HG02852 (cell line): ENCODE data around the gene CNR2.
"Not testable (repeated sequence)": the region's sequence is repeated elsewhere in the genome, so short reads cannot be mapped to it uniquely, and the experiment has no call there.

Experiments used
- ATAC-seq: cut with Tn5 transposase; IDR thresholded peaks from one replicate; pipeline ENCODE4 v1.9.1; 2021; ENCODE audit warnings: mild to moderate bottlenecking, moderate library complexity; ENCODE audit not compliant: unreplicated experiment

CNR2 gene

GRCh38 chr1:23885222-23885621 lies 27.9 kb downstream of the CNR2 start:
- ATAC-seq: no peak

- no peak for ATAC-seq
Measured at GRCh38 chr1:23882746-23883145, 30.4 kb downstream of the CNR2 start.

GRCh38 chr1:23879809-23880208 lies 33.4 kb downstream of the CNR2 start:
- no peak for ATAC-seq

- no peak for ATAC-seq
Measured at GRCh38 chr1:23878668-23879067, 34.5 kb downstream of the CNR2 start.

GRCh38 chr1:23875382-23875781 lies 37.8 kb downstream of the CNR2 start:
- ATAC-seq: no peak

GRCh38 chr1:23872421-23872820 lies 40.7 kb downstream of the CNR2 start:
- no peak for ATAC-seq

- no peak for ATAC-seq
Measured at GRCh38 chr1:23869051-23869450, 44.1 kb downstream of the CNR2 start.

- no peak for ATAC-seq
Measured at GRCh38 chr1:23868557-23869016, 44.6 kb downstream of the CNR2 start.

GRCh38 chr1:23867895-23868556 lies 45.1 kb downstream of the CNR2 start, which contains the start of gene FUCA1:
Gene FUCA1, minus strand, starts transcription at chr1:23868290. Its CDS starts 4 bp downstream, at chr1:23868286.
- peak; percentile 89 for ATAC-seq

GRCh38 chr1:23867542-23867894 lies 45.6 kb downstream of the CNR2 start:
- ATAC-seq: no peak

GRCh38 chr1:23865543-23865930 lies 47.6 kb downstream of the CNR2 start:
- ATAC-seq: no peak

GRCh38 chr1:23864801-23865542 lies 48.2 kb downstream of the CNR2 start:
- ATAC-seq: no peak

- no peak for ATAC-seq
Measured at GRCh38 chr1:23862640-23863039, 50.5 kb downstream of the CNR2 start.

GRCh38 chr1:23854568-23854967 lies 58.6 kb downstream of the CNR2 start:
- no peak for ATAC-seq

GRCh38 chr1:23853124-23853523 lies 60.0 kb downstream of the CNR2 start:
- not testable (repeated sequence) for ATAC-seq

- not testable (repeated sequence) for ATAC-seq
Measured at GRCh38 chr1:23851406-23851805, 61.8 kb downstream of the CNR2 start.

- no peak for ATAC-seq
Measured at GRCh38 chr1:23848673-23849616, 64.2 kb downstream of the CNR2 start.

- not testable (repeated sequence) for ATAC-seq
Measured at GRCh38 chr1:23847482-23848095, 65.6 kb downstream of the CNR2 start.

GRCh38 chr1:23845163-23845562 lies 68.0 kb downstream of the CNR2 start:
- ATAC-seq: no peak

GRCh38 chr1:23843644-23844043 lies 69.5 kb downstream of the CNR2 start:
- no peak for ATAC-seq

GRCh38 chr1:23838401-23838866 lies 74.7 kb downstream of the CNR2 start:
- ATAC-seq: no peak
